ENCODE data around the gene FTO. TPM values are rescaled to one million over a fixed set of nuclear protein-coding genes. Genes with fewer than 3 reads are reported as not detected.

FTO gene
- total RNA-seq, 4 donors from 2014 or later: 29.0 to 64.1 (median 48.1) TPM

DNA sequence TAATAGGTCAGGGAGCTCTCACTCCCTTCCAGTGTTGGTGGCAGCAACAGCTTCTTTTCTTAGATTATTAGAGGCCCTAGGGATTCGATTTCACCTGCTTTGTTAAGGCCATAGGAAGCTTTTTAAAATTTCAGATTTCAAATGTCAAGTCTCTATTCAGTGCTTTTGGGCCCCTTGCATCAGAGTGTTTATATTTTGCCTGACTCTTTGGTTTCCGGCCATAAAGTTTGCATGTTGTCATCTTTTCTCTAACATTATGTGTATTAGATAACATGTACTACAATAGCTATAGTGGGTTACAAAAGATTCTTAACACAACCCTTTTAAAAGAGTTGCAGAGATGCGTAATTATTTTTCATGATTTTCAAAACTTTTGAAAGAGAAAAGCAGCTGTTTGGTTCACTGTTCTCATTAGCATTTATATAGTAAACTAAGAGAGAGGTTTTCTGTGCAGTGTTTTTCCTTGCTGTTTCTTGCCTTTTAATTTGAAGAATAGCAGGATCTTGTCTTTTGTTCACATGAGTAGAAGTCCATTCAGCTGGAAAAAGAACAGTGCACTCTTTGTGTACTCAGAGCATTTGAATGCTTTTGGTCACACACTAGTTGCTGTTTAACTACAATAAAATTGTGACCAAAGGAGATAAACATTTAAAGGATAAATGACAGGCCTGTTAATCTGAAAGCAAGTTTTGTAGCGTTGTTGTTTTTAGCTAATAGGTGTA is 52.5 kb downstream of the FTO start:
- H3K4me3 ChIP-seq: no peak overlapping the region
- intact Hi-C loops (cut with DNase I): no loop called here
- H3K9me3 ChIP-seq: no peaks in the 10 kb centered on the region
- peak overlapping the region in 1 of 4 donors; percentile 48 for H3K27ac ChIP-seq
- TF ChIP-seq POLR2A (IDR thresholded peaks at IDR 0.05): no peak
- TF ChIP-seq, protein P1, sequence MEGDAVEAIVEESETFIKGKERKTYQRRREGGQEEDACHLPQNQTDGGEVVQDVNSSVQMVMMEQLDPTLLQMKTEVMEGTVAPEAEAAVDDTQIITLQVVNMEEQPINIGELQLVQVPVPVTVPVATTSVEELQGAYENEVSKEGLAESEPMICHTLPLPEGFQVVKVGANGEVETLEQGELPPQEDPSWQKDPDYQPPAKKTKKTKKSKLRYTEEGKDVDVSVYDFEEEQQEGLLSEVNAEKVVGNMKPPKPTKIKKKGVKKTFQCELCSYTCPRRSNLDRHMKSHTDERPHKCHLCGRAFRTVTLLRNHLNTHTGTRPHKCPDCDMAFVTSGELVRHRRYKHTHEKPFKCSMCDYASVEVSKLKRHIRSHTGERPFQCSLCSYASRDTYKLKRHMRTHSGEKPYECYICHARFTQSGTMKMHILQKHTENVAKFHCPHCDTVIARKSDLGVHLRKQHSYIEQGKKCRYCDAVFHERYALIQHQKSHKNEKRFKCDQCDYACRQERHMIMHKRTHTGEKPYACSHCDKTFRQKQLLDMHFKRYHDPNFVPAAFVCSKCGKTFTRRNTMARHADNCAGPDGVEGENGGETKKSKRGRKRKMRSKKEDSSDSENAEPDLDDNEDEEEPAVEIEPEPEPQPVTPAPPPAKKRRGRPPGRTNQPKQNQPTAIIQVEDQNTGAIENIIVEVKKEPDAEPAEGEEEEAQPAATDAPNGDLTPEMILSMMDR (IDR thresholded peaks at IDR 0.05): no peak
- WGBS, 2 donors: 50 to 76% methylated on average over 4 of the region's 4 CpGs
- H3K36me3 ChIP-seq: no peaks in the 10 kb centered on the region
- no peaks in the 10 kb centered on the region for H3K27me3 ChIP-seq
- peaks cover 5 to 52% (median 16%) of the 10 kb centered on the region in 3 donors for H3K4me1 ChIP-seq
- DNase-seq: no peak

DNA sequence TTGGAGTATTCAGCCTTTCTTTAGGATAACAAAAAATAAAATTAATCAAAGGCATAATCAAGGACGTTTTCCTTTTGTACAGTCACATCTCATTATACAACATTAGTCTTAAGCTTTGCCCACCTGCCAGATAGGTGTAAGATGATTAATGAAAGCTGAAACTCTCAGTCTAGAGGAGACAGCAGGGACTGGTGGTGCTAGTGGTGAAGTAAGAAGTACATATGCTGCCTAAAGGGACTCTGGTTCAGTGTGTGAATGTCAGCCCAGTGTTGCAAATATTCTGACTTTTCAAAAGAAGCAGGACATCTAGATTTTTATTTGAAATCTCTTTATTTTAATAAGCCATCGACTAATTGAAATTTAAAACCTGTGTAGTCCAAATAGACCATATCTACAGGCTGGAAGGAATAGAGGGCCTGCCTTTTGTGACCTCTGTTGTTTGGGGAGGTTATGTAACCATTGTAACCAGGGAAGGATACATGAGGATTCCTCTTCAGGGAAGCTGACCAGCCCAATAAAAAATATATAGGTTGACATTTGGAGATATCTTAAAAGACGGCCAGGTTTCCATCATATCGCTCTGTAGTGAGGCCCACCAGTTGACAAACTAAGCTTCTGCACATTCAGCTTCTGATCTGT is 54.1 kb downstream of the FTO start:
- H3K27ac ChIP-seq: no peak overlapping the region
- no peak for DNase-seq
- H3K27me3 ChIP-seq: no peaks in the 10 kb centered on the region
- H3K9me3 ChIP-seq: no peaks in the 10 kb centered on the region
- TF ChIP-seq, protein P1 (IDR thresholded peaks at IDR 0.05): no peak
- TF ChIP-seq POLR2A (IDR thresholded peaks at IDR 0.05): no peak
- peaks cover 5 to 59% (median 19%) of the 10 kb centered on the region in 3 donors for H3K4me1 ChIP-seq
- intact Hi-C loops (cut with DNase I): no loop called here
- H3K4me3 ChIP-seq: no peak overlapping the region
- H3K36me3 ChIP-seq: no peaks in the 10 kb centered on the region
- 48 to 77% methylated on average over 4 of the region's 4 CpGs for WGBS, 2 donors

DNA sequence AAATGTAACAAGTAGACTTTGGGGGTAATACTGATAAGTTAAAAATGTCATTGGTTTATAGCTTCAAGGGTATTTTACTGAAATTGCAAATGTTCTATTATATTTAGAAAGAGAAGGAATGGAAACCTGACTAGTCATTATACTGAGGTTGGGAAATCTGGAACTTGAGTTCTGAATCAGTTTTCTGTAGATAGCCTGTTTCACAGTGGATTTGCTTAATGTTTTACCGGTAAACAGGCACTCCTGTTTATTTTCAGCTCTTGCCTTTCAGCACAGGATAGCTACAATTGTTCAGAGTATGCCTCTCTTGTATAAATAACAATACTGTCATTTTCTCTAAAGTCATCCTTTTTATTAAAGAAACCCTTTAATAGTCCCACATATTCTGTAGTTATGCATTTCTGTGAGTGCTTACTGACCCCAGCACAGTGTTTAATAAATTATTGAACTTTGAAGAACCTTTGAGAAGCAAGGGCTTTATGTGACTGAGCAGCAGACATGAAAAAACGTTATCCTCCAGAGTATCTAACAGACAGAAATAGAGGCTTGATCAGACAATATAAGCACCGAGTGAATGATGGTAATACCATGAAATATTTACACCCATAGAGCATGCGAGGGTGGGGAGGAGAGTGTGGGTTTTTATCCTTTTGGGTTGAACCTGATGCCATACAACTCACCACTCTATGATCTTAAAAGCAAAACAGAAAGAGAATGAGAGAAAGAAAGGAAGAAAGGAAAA is 58.2 kb downstream of the FTO start:
- no peaks in the 10 kb centered on the region for H3K27me3 ChIP-seq
- no peaks in the 10 kb centered on the region for H3K9me3 ChIP-seq
- H3K36me3 ChIP-seq: no peaks in the 10 kb centered on the region
- TF ChIP-seq POLR2A (IDR thresholded peaks at IDR 0.05): no peak
- TF ChIP-seq, protein P1 (IDR thresholded peaks at IDR 0.05): no peak
- intact Hi-C loops (cut with DNase I): no loop called here
- 65 to 70% methylated on average over 4 of the region's 4 CpGs for WGBS, 2 donors
- H3K4me1 ChIP-seq: peaks cover 0 to 26% (median 3%) of the 10 kb centered on the region in 3 donors
- H3K27ac ChIP-seq: no peak overlapping the region
- DNase-seq: no peak
- no peak overlapping the region for H3K4me3 ChIP-seq

DNA sequence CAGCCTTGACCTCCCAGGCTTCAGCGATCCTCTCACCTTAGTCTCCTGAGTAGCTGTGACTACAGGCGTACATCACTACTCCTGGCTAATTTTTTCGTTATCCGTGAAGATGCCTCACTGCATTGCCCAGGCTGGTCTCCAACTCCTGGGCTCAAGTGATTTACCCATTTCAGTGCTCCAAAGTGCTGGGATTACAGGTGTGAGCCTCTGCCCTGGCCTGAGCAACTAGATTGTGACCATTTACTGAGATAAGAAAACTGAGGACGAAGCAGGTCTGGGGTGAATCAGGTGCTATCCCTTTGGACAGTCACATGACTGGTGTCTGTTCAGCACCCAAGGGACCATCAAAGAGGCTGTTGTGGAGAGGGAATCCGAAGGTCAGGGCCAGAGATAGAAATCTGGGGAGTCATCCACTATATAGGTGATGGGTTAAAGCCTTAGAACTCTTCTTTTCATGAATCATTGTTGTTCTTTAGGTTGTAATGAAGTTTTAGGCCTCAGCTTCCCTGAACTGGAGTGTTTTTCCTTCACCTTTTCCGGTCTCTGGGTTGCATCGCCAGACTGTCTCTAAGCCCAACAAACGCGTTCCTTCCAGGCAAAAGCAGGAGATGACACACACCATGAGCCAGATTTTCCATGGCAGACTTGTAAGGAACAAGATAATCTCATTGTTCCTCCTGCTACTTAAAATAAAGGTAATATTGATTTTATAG is 62.5 kb downstream of the FTO start:
- intact Hi-C loops (cut with DNase I): no loop called here
- TF ChIP-seq, protein P1 (IDR thresholded peaks at IDR 0.05): no peak
- TF ChIP-seq POLR2A (IDR thresholded peaks at IDR 0.05): no peak
- no peaks in the 10 kb centered on the region for H3K36me3 ChIP-seq
- H3K27ac ChIP-seq: no peak overlapping the region
- H3K9me3 ChIP-seq: no peaks in the 10 kb centered on the region
- no peak overlapping the region for H3K4me3 ChIP-seq
- peaks cover 4 to 53% (median 22%) of the 10 kb centered on the region in 3 donors for H3K4me1 ChIP-seq
- WGBS, 2 donors: 75 to 80% methylated on average over 7 to 10 of the region's 10 CpGs
- DNase-seq: no peak
- no peaks in the 10 kb centered on the region for H3K27me3 ChIP-seq

All from esophagus squamous epithelium (tissue), 5 donors.